Thymus (tissue), 11 donors: ENCODE measurements around the gene RAPGEF4. TPM values are rescaled to one million over a fixed set of nuclear protein-coding genes. Genes with fewer than 3 reads are reported as not detected.
"Not testable (repeated sequence)": the region's sequence is repeated elsewhere in the genome, so short reads cannot be mapped to it uniquely, and the experiment has no call there.

Experiments
- DNase-seq, 9 donors: peaks; one replicate each; pipeline ENCODE4 v3.0.0-alpha.2; 2013; ENCODE audit warnings: low spot score in 9 of 9, low read depth in 6 of 9, missing footprints in 1 of 9
- H3K27ac ChIP-seq, 2 donors: one replicate each; pipeline ENCODE4 v1.5.1; 2013; ENCODE audit warnings: control low read depth in 1 of 2, low read depth in 1 of 2, low read length in 1 of 2, mild to moderate bottlenecking in 1 of 2, moderate library complexity in 1 of 2
- H3K27me3 ChIP-seq, 2 donors: one replicate each; pipeline ENCODE4 v1.5.1; 2013; ENCODE audit warnings: low read length in 1 of 2; ENCODE audit not compliant: control insufficient read depth in 2 of 2, insufficient read depth in 1 of 2
- H3K36me3 ChIP-seq, 2 donors: one replicate each; pipeline ENCODE4 v1.5.1; 2013; ENCODE audit warnings: low read length in 1 of 2, mild to moderate bottlenecking in 1 of 2, moderate library complexity in 1 of 2; ENCODE audit not compliant: control insufficient read depth in 2 of 2, insufficient read depth in 2 of 2
- H3K4me1 ChIP-seq, 2 donors: one replicate each; pipeline ENCODE4 v1.5.1; 2013; ENCODE audit warnings: low read length in 2 of 2; ENCODE audit not compliant: control insufficient read depth in 2 of 2, insufficient read depth in 2 of 2
- H3K4me3 ChIP-seq, 2 donors: one replicate each; pipeline ENCODE4 v1.5.1; 2013; ENCODE audit warnings: low read length in 2 of 2, control low read depth in 1 of 2, mild to moderate bottlenecking in 1 of 2
- H3K9me3 ChIP-seq, 2 donors: one replicate each; pipeline ENCODE4 v1.5.1; 2013; ENCODE audit warnings: low read length in 1 of 2, mild to moderate bottlenecking in 1 of 2; ENCODE audit not compliant: control insufficient read depth in 2 of 2, insufficient read depth in 1 of 2
- WGBS: extraction: QIAGEN DNeasy Blood & Tissue Kit; methylation state at CpG from one replicate; pipeline ENCODE4 v1.1.7; 2013; 5-methylcytosine and 5-hydroxymethylcytosine counted together
- polyA plus RNA-seq: library from polyadenylated mRNA; stranded (reverse); fragments of 200-250 nt; gene quantifications from one replicate; pipeline ENCODE4 v1.2.3, GENCODE V29; 2013
- total RNA-seq: library from RNA; stranded (reverse); fragments of 120-200 nt; gene quantifications from one replicate; pipeline ENCODE4 v1.2.4, GENCODE V29; 2013
- donor health status: healthy.

The RAPGEF4 gene
- total and polyA plus RNA-seq, 2 donors = 2.0 to 3.6 TPM

GRCh38 chr2:173033084-173033483 lies 297.4 kb downstream of the RAPGEF4 start:
- no peaks in the 10 kb centered on the region for H3K36me3 ChIP-seq
- no peak for DNase-seq
- H3K27ac ChIP-seq = no peak overlapping the region
- H3K9me3 ChIP-seq = no peaks in the 10 kb centered on the region
- H3K4me1 ChIP-seq = peaks cover 0 to 4% of the 10 kb centered on the region in 2 donors
- WGBS = 97% methylated on average over 3 of the region's 3 CpGs
- H3K4me3 ChIP-seq = no peak overlapping the region
- no peaks in the 10 kb centered on the region for H3K27me3 ChIP-seq

GRCh38 chr2:173034143-173034542 lies 298.5 kb downstream of the RAPGEF4 start:
- Histone ChIP-seq H3K36me3 (no peaks in the 10 kb centered on the region), H3K27me3 (no peaks in the 10 kb centered on the region), H3K9me3 (no peaks in the 10 kb centered on the region), H3K4me3 (no peak overlapping the region), H3K4me1 (peaks cover 0 to 4% of the 10 kb centered on the region in 2 donors), H3K27ac (no peak overlapping the region)
- DNase-seq = no peak
- 83% methylated on average over 7 of the region's 7 CpGs for WGBS

- H3K27ac ChIP-seq = no peak overlapping the region
- no peaks in the 10 kb centered on the region for H3K36me3 ChIP-seq
- no peaks in the 10 kb centered on the region for H3K9me3 ChIP-seq
- H3K4me1 ChIP-seq = no peaks in the 10 kb centered on the region
- WGBS = 97% methylated on average over 12 of the region's 12 CpGs
- no peak overlapping the region for H3K4me3 ChIP-seq
- no peak for DNase-seq
- no peaks in the 10 kb centered on the region for H3K27me3 ChIP-seq
Observed at GRCh38 chr2:173037245-173038120, 301.8 kb downstream of the RAPGEF4 start.

GRCh38 chr2:173038257-173038656 lies 302.6 kb downstream of the RAPGEF4 start:
- not testable (repeated sequence) for H3K4me1 ChIP-seq, H3K4me3 ChIP-seq, DNase-seq, H3K36me3 ChIP-seq, H3K27ac ChIP-seq, H3K9me3 ChIP-seq, H3K27me3 ChIP-seq
- WGBS = over 99% methylated on average over 2 of the region's 2 CpGs

GRCh38 chr2:173040729-173041128 lies 305.1 kb downstream of the RAPGEF4 start:
- no peaks in the 10 kb centered on the region for H3K36me3 ChIP-seq
- no peak for DNase-seq
- H3K27me3 ChIP-seq = no peaks in the 10 kb centered on the region
- no peaks in the 10 kb centered on the region for H3K9me3 ChIP-seq
- H3K27ac ChIP-seq = no peak overlapping the region
- no peak overlapping the region for H3K4me3 ChIP-seq
- no peaks in the 10 kb centered on the region for H3K4me1 ChIP-seq

- Histone ChIP-seq H3K4me1 (no peaks in the 10 kb centered on the region), H3K27me3 (no peaks in the 10 kb centered on the region), H3K36me3 (no peaks in the 10 kb centered on the region), H3K9me3 (no peaks in the 10 kb centered on the region), H3K4me3 (no peak overlapping the region), H3K27ac (peak overlapping the region in 1 of 2 donors; percentile 46)
- DNase-seq = peak in 1 of 9 donors; percentile 28
- 94% methylated on average over 8 of the region's 8 CpGs for WGBS
Observed at GRCh38 chr2:173043476-173043875, 307.8 kb downstream of the RAPGEF4 start.

- no peak overlapping the region for H3K4me3 ChIP-seq
- H3K36me3 ChIP-seq = no peaks in the 10 kb centered on the region
- H3K4me1 ChIP-seq = no peaks in the 10 kb centered on the region
- H3K9me3 ChIP-seq = no peaks in the 10 kb centered on the region
- WGBS = 98% methylated on average over 13 of the region's 13 CpGs
- H3K27me3 ChIP-seq = no peaks in the 10 kb centered on the region
- no peak for DNase-seq
- peak overlapping the region in 1 of 2 donors; percentile 46 for H3K27ac ChIP-seq
Observed at GRCh38 chr2:173043897-173044519, 308.4 kb downstream of the RAPGEF4 start.

GRCh38 chr2:173044686-173045085 lies 309.0 kb downstream of the RAPGEF4 start:
- no peak for DNase-seq
- H3K4me1 ChIP-seq = no peaks in the 10 kb centered on the region
- 97% methylated on average over 10 of the region's 10 CpGs for WGBS

GRCh38 chr2:173045181-173045580 lies 309.5 kb downstream of the RAPGEF4 start:
- no peak overlapping the region for H3K4me3 ChIP-seq
- DNase-seq = no peak
- no peaks in the 10 kb centered on the region for H3K27me3 ChIP-seq
- no peak overlapping the region for H3K27ac ChIP-seq
- H3K9me3 ChIP-seq = no peaks in the 10 kb centered on the region
- H3K36me3 ChIP-seq = no peaks in the 10 kb centered on the region
- no peaks in the 10 kb centered on the region for H3K4me1 ChIP-seq
- 99% methylated on average over 2 of the region's 2 CpGs for WGBS

More at GRCh38 chr2:173044686-173045085, 309.0 kb downstream of the RAPGEF4 start:
- H3K9me3 ChIP-seq = no peaks in the 10 kb centered on the region
- H3K27me3 ChIP-seq = no peaks in the 10 kb centered on the region
- H3K27ac ChIP-seq = no peak overlapping the region
- H3K4me3 ChIP-seq = no peak overlapping the region
- no peaks in the 10 kb centered on the region for H3K36me3 ChIP-seq
